WTC11 (cell line): ENCODE data around the gene LHX4. TPM values are rescaled to one million over a fixed set of nuclear protein-coding genes. Genes with fewer than 3 reads are reported as not detected.

Source experiments
- ATAC-seq: fragments of 200-7000 bp; cut with Tn5 transposase; 2 replicates; pipeline ENCODE4 v1.10.0; 2021; ENCODE audit warnings: mild to moderate bottlenecking, moderate library complexity
- CTCF ChIA-PET: fragments of 300-600 bp; sonication (Branson Sonifier 250); formaldehyde crosslinking; loops from one replicate; lab custom pipeline; 2021; ENCODE audit warnings: antibody characterized with exemption; lab: Charles Lee
- POLR2A ChIA-PET: fragments of 350-600 bp; sonication (Branson Sonifier 250); formaldehyde crosslinking; loops from one replicate; lab custom pipeline; 2021; ENCODE audit warnings: antibody characterized with exemption; lab: Charles Lee
- DNase-seq: peaks from one replicate; pipeline ENCODE4 v3.0.0; 2021; ENCODE audit warnings: low spot score
- H3K27ac Mint-ChIP-seq: 2 replicates; pipeline ENCODE4 v1.8.0; 2021; ENCODE audit warnings: mixed read lengths
- H3K27me3 Mint-ChIP-seq: 2 replicates; pipeline ENCODE4 v1.8.0; 2021; ENCODE audit warnings: low read depth, mild to moderate bottlenecking, moderate library complexity, mixed read lengths
- H3K36me3 Mint-ChIP-seq: 2 replicates; pipeline ENCODE4 v1.8.0; 2021; ENCODE audit warnings: mixed read lengths
- H3K4me1 Mint-ChIP-seq: 2 replicates; pipeline ENCODE4 v1.8.0; 2022; ENCODE audit warnings: mixed read lengths
- H3K4me3 Mint-ChIP-seq: 2 replicates; pipeline ENCODE4 v1.8.0; 2021; ENCODE audit warnings: mild to moderate bottlenecking, moderate library complexity, mixed read lengths
- H3K9me3 Mint-ChIP-seq: 2 replicates; pipeline ENCODE4 v1.8.0; 2021; ENCODE audit warnings: mixed read lengths
- CBFB ChIP-seq: sonication (generic); formaldehyde crosslinking; IDR thresholded peaks from 2 replicates; pipeline ENCODE4 v1.8.1; 2022; ENCODE audit warnings: mild to moderate bottlenecking, low read depth, missing genetic modification reagents
- EMX1 ChIP-seq: fragments of 250-450 bp; sonication (Bioruptor Pico); IDR thresholded peaks from 2 replicates; pipeline ENCODE4 v1.8.0; 2021; ENCODE audit warnings: mild to moderate bottlenecking
- NFE2L1 ChIP-seq: sonication (generic); formaldehyde crosslinking; IDR thresholded peaks from 2 replicates; pipeline ENCODE4 v1.8.1; 2023; ENCODE audit warnings: missing genetic modification reagents
- NFYB ChIP-seq: sonication (generic); formaldehyde crosslinking; conservative IDR thresholded peaks from 2 replicates; pipeline ENCODE4 v1.8.0; 2022; ENCODE audit warnings: low read depth, missing genetic modification reagents
- NR1H2 ChIP-seq: sonication (generic); formaldehyde crosslinking; IDR thresholded peaks from 2 replicates; pipeline ENCODE4 v1.9.0; 2021; ENCODE audit warnings: mild to moderate bottlenecking, moderate library complexity, missing genetic modification reagents
- NR2C2 ChIP-seq: sonication (generic); formaldehyde crosslinking; IDR thresholded peaks from 2 replicates; pipeline ENCODE4 v1.8.0; 2022; ENCODE audit warnings: mild to moderate bottlenecking, missing genetic modification reagents
- OVOL2 ChIP-seq: fragments of 250-450 bp; sonication (Bioruptor Pico); IDR thresholded peaks from 2 replicates; pipeline ENCODE4 v1.9.0; 2021; ENCODE audit warnings: mild to moderate bottlenecking, borderline replicate concordance
- RELA ChIP-seq: sonication (generic); formaldehyde crosslinking; IDR thresholded peaks from 2 replicates; pipeline ENCODE4 v1.8.1; 2022; ENCODE audit warnings: missing genetic modification reagents, mild to moderate bottlenecking, borderline replicate concordance
- ZNF138 ChIP-seq: sonication (generic); formaldehyde crosslinking; conservative IDR thresholded peaks from 2 replicates; pipeline ENCODE4 v1.8.1; 2022; ENCODE audit warnings: mild to moderate bottlenecking, moderate library complexity, missing genetic modification reagents
- ZNF317 ChIP-seq: sonication (generic); formaldehyde crosslinking; IDR thresholded peaks from 2 replicates; pipeline ENCODE4 v1.8.1; 2023; ENCODE audit warnings: low read depth, mild to moderate bottlenecking, moderate library complexity, missing genetic modification reagents, borderline replicate concordance
- total RNA-seq: library from RNA; stranded (reverse); gene quantifications from 3 replicates; pipeline ENCODE4 v1.2.3, GENCODE V29; 2021
- TF ChIP-seq, protein P1 (sequence below): sonication (generic); formaldehyde crosslinking; IDR thresholded peaks from 2 replicates; pipeline ENCODE4 v1.8.0; 2023; ENCODE audit warnings: missing genetic modification reagents, mild to moderate bottlenecking, borderline replicate concordance
- TF ChIP-seq, protein P2 (sequence below): fragments of 250-450 bp; sonication (Bioruptor Pico); conservative IDR thresholded peaks from 2 replicates; pipeline ENCODE4 v1.9.0; 2021; ENCODE audit warnings: mild to moderate bottlenecking
- TF ChIP-seq, protein P3 (sequence below): fragments of 250-450 bp; sonication (Bioruptor Pico); IDR thresholded peaks from 2 replicates; pipeline ENCODE4 v1.9.0; 2021; ENCODE audit warnings: mild to moderate bottlenecking
- TF ChIP-seq, protein P4 (sequence below): sonication (generic); formaldehyde crosslinking; IDR thresholded peaks from 2 replicates; pipeline ENCODE4 v1.8.0; 2022; ENCODE audit warnings: mild to moderate bottlenecking, missing genetic modification reagents
- TF ChIP-seq, protein P5 (sequence below): sonication (generic); formaldehyde crosslinking; IDR thresholded peaks from 2 replicates; pipeline ENCODE4 v1.8.1; 2023; ENCODE audit warnings: mild to moderate bottlenecking, missing genetic modification reagents, borderline replicate concordance
- TF ChIP-seq, protein P6 (sequence below): sonication (generic); formaldehyde crosslinking; IDR thresholded peaks from 2 replicates; pipeline ENCODE4 v1.8.0; 2022; ENCODE audit warnings: mild to moderate bottlenecking, missing genetic modification reagents

LHX4 gene
- total RNA-seq, 1 experiment from 2014 or later = 19.2 TPM

DNA sequence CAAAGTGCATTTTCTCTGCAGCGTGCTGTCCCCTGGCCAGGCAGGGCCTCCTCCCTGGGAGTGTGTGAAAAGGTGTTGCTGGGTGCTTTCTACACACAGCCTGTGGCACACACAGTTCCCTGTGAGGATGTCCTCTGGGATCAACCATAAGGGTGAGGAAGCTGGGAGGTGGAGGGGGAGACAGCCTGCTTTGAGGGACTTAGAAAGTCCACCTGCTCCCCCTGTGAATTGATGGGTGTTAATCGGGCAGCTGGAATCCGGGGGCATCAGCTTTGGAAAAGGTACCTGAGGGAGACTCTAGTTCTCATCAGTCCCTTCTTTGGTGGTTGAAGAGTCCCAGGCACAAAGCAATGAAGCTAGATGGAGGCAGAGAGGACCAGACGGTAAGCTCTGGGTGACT, 35.8 kb downstream of the LHX4 start (continued):
- TF ChIP-seq, protein P1, sequence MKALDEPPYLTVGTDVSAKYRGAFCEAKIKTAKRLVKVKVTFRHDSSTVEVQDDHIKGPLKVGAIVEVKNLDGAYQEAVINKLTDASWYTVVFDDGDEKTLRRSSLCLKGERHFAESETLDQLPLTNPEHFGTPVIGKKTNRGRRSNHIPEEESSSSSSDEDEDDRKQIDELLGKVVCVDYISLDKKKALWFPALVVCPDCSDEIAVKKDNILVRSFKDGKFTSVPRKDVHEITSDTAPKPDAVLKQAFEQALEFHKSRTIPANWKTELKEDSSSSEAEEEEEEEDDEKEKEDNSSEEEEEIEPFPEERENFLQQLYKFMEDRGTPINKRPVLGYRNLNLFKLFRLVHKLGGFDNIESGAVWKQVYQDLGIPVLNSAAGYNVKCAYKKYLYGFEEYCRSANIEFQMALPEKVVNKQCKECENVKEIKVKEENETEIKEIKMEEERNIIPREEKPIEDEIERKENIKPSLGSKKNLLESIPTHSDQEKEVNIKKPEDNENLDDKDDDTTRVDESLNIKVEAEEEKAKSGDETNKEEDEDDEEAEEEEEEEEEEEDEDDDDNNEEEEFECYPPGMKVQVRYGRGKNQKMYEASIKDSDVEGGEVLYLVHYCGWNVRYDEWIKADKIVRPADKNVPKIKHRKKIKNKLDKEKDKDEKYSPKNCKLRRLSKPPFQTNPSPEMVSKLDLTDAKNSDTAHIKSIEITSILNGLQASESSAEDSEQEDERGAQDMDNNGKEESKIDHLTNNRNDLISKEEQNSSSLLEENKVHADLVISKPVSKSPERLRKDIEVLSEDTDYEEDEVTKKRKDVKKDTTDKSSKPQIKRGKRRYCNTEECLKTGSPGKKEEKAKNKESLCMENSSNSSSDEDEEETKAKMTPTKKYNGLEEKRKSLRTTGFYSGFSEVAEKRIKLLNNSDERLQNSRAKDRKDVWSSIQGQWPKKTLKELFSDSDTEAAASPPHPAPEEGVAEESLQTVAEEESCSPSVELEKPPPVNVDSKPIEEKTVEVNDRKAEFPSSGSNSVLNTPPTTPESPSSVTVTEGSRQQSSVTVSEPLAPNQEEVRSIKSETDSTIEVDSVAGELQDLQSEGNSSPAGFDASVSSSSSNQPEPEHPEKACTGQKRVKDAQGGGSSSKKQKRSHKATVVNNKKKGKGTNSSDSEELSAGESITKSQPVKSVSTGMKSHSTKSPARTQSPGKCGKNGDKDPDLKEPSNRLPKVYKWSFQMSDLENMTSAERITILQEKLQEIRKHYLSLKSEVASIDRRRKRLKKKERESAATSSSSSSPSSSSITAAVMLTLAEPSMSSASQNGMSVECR (CRISPR knock-in tag) = no peak
- no peak for TF ChIP-seq NFYB (CRISPR knock-in tag)
- no peak for TF ChIP-seq NFE2L1

DNA sequence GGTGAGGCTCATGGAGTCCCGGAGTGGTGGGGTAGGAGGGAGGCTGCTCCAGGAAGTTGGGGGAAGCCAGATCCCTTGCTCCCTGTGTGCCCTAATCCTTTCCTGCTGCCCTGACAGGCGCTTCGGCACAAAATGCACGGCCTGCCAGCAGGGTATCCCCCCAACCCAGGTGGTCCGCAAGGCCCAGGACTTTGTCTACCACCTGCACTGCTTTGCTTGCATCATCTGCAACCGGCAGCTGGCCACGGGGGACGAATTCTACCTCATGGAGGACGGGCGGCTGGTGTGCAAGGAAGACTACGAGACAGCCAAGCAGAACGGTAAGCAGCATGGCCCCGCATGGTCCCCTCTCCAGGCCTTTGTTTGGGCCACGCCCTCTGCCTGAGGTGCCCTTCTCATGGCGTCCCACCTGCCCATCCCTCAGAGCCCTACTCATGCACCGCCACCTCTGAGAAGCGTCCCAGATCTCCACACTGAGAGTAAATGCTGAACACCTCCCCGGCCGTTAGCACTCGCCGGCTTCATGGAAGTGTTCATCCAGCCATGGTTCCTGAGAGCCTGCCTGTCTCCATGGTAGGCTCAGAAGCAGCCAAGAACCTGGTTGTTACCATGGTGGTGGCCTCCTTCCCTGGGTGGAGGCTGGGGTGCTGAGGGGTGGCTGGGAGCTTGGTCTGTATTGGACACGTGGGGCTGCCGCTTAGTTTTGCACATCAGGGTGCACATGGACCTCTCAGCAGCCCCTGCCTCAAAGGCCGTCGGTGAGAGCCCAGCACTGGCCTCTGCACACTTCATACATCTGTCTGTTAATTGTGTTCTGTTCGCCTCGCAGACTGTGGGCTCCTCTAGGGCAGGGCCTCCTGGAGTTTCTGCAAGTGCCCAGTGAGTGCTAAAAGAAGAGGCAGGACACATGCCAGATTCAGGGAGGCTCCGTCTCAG, 36.5 kb downstream of the LHX4 start:
- H3K27me3 Mint-ChIP-seq = no peaks in the 10 kb centered on the region
- ChIA-PET POLR2A (no interaction called here), CTCF (interaction anchor here (1.5 kb wide), 1 partner anchor 14 kb away, joined by 6 read pairs; no protein-coding TSS in a partner anchor)
- no peaks in the 10 kb centered on the region for H3K9me3 Mint-ChIP-seq
- no peaks in the 10 kb centered on the region for H3K36me3 Mint-ChIP-seq
- peaks cover 58% of the 10 kb centered on the region for H3K4me1 Mint-ChIP-seq
- DNase-seq (no peak), ATAC-seq (no peak)
- no peak overlapping the region for H3K27ac Mint-ChIP-seq
- no peak overlapping the region for H3K4me3 Mint-ChIP-seq
- TF ChIP-seq NFE2L1 (no peak), OVOL2 (no peak), NR1H2 (CRISPR knock-in tag) (no peak), RELA (CRISPR knock-in tag) (no peak), NR2C2 (no peak), ZNF138 (CRISPR knock-in tag) (no peak), EMX1 (CRISPR knock-in tag) (no peak), CBFB (CRISPR knock-in tag) (no peak), ZNF317 (CRISPR knock-in tag) (no peak)
- TF ChIP-seq, protein P2, sequence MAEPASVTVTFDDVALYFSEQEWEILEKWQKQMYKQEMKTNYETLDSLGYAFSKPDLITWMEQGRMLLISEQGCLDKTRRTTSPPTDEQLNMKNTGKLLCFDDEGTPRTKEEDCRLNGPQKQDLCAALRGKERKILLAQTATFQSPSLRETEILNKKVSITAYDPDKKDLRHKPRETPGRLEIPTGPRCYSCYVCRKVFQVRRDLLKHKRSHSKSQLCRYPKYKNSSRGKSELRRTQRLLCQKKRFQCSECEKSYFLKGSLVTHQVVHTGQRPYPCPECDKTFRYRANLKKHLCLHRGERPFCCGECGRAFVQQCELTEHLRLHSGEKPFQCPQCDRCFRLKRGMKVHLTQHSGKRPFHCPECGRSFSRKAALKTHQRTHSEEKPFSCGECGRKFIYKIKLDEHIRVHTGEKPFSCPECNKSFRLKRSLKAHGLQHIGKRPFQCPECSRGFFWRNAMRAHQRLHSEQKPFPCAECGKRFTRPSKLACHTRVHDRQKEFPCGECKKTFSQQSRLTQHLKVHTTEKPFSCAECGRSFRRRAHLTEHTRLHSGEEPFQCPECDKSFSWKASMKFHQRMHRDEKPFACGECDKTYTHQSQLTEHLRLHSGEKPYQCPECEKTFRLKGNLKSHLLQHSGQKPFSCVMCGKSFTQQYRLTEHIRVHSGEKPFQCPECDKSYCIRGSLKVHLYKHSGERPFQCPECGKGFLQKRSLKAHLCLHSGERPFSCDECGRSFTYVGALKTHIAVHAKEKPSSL (CRISPR knock-in tag) = no peak
- TF ChIP-seq, protein P3, sequence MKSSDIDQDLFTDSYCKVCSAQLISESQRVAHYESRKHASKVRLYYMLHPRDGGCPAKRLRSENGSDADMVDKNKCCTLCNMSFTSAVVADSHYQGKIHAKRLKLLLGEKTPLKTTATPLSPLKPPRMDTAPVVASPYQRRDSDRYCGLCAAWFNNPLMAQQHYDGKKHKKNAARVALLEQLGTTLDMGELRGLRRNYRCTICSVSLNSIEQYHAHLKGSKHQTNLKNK = no peak
- TF ChIP-seq, protein P4, sequence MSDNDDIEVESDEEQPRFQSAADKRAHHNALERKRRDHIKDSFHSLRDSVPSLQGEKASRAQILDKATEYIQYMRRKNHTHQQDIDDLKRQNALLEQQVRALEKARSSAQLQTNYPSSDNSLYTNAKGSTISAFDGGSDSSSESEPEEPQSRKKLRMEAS (CRISPR knock-in tag) = no peak
- TF ChIP-seq, protein P1 (CRISPR knock-in tag) = no peak
- TF ChIP-seq, protein P5, sequence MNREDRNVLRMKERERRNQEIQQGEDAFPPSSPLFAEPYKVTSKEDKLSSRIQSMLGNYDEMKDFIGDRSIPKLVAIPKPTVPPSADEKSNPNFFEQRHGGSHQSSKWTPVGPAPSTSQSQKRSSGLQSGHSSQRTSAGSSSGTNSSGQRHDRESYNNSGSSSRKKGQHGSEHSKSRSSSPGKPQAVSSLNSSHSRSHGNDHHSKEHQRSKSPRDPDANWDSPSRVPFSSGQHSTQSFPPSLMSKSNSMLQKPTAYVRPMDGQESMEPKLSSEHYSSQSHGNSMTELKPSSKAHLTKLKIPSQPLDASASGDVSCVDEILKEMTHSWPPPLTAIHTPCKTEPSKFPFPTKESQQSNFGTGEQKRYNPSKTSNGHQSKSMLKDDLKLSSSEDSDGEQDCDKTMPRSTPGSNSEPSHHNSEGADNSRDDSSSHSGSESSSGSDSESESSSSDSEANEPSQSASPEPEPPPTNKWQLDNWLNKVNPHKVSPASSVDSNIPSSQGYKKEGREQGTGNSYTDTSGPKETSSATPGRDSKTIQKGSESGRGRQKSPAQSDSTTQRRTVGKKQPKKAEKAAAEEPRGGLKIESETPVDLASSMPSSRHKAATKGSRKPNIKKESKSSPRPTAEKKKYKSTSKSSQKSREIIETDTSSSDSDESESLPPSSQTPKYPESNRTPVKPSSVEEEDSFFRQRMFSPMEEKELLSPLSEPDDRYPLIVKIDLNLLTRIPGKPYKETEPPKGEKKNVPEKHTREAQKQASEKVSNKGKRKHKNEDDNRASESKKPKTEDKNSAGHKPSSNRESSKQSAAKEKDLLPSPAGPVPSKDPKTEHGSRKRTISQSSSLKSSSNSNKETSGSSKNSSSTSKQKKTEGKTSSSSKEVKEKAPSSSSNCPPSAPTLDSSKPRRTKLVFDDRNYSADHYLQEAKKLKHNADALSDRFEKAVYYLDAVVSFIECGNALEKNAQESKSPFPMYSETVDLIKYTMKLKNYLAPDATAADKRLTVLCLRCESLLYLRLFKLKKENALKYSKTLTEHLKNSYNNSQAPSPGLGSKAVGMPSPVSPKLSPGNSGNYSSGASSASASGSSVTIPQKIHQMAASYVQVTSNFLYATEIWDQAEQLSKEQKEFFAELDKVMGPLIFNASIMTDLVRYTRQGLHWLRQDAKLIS = no peak
- TF ChIP-seq, protein P6, sequence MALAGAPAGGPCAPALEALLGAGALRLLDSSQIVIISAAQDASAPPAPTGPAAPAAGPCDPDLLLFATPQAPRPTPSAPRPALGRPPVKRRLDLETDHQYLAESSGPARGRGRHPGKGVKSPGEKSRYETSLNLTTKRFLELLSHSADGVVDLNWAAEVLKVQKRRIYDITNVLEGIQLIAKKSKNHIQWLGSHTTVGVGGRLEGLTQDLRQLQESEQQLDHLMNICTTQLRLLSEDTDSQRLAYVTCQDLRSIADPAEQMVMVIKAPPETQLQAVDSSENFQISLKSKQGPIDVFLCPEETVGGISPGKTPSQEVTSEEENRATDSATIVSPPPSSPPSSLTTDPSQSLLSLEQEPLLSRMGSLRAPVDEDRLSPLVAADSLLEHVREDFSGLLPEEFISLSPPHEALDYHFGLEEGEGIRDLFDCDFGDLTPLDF = no peak
